ENCODE measurements around the gene NISCH.
"Not testable (repeated sequence)": the region's sequence is repeated elsewhere in the genome, so short reads cannot be mapped to it uniquely, and the experiment has no call there.

NISCH gene

GRCh38 chr3:52524752-52525679, 69.6 kb downstream of the NISCH start:
- DNase-seq = no peak

DNA sequence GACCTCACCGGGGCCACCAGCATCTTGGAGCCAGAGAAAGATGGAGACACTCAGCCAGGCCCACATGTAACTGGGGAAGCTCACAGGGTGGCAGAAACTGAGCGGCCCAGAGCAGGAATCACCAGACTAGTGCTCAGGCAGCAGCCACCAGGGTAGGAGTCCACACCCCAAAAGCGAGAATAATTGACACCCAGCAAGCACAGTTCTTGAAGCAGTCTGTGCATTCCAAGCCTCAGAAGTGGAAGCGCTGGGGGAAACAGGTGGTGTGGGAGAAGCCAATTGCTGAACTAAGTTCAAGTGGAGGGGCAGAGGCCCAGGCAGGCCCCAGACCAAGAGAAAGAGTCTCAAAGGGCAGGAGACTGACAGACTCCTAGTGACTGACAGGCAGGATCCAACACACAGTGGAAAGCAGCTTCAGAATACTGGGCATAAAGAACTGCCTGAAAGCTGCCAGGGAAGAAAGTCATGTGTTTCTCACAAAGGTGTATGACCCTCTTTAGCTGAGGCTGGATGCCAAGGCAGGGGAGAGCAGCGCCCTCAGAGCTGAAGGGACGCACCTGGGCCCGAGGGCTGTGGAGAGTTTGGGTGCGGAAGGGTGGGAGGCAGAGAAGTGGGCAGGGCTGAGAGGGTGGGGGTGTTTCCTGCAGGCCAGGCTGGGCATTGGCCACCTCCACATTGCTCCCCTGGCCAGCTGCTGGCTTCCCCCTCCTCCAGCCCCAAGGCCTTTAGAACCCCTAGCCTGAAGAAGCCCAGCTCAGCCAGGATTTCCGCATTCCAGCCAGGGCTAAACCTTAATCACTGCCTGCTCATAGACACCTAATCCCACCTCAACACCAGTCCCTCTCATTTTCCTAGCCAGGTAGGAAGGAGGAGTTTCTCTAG, 70.5 kb downstream of the NISCH start:
- DNase-seq = no peak

DNA sequence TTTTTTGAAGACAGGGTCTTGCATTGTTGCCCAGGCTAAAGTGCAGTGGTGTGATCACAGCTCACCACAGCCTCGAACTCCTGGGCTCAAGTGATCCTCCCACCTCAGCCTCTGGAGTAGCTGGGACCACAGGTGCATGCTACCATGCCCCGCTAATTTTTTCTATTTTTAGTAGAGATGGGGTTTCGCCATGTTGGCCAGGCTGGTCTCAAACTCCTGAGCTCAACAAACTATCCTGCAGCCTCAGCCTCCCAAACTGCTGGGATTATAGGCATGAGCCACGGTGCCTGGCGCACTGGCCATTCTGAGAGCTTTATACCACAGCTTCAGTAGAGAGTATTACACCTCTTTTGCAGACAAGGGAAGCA, 71.3 kb downstream of the NISCH start:
- not testable (repeated sequence) for DNase-seq

DNA sequence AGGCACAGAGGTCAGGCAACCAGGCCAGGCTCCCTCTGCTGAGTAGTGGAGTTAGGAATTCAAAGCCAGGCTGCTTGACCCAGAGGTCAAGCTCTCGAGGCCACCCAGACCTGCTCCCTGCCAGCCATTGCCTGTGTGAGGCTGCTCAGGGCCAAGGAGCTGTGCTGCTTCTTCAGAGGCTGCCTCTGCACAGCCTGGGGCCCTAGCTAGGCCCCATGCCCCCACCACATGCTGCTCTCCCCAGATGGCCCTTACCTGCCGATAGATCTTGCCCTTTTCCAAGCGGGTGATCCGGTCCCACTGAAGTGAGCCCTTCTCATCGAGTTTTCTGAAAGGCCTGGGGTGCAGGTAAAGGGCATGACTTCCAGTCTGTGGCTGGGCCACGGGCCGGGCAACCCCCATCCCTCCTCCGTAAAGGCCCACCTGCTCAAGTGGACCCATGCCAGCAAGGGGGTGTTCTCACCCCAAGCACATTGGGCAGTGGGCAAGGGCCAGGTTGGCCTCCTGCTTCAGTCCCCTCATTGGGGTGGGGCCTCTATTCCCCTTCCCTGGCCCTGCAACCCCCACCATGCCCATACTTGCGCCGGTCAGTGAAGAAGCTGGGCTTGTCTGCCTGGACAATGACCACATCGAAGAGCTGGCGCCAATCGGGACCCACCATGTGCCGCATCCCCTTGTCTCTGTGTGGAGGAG, 71.8 kb downstream of the NISCH start:
- DNase-seq = no peak

- no peak for DNase-seq
Observed at GRCh38 chr3:52527732-52528585, 72.6 kb downstream of the NISCH start.

DNA sequence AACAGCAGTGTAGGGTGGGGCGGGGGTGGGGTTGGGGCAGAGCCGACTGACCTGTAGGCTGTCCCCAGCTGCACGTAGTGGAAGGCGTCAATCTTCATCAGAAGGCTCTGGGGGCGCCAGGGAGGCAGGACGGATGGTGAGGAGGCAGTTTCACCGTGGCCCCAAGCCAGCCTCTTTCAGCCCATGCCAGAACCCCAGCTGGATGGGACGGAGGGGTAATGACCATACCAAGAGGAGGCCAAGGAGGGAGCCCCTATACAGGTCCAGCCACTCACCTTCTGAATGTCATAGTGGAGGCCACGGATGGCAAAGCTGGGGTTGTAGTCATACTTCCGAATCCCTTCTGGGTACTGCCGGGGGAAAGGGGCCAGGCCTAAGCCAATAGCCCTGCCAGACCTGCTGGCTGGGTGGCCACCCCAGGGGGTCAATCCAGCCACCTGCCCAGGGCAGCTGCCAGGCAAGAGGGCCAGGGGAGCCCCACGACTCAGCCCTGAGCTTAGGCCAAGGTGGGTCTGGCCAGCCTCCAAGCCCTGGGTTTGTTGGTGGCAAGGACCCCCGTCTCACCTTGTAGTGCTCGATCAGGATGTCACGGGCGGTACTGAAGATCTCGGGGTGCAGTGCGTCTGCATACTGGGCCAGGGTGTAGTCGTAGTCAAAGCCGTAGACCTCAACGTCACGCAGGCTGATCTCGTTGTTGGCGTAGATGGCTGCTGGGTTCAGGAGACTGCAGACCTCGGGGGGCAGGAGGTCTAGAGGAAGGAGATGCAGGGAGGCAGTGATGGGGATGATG, 73.4 kb downstream of the NISCH start:
- DNase-seq = no peak

DNA sequence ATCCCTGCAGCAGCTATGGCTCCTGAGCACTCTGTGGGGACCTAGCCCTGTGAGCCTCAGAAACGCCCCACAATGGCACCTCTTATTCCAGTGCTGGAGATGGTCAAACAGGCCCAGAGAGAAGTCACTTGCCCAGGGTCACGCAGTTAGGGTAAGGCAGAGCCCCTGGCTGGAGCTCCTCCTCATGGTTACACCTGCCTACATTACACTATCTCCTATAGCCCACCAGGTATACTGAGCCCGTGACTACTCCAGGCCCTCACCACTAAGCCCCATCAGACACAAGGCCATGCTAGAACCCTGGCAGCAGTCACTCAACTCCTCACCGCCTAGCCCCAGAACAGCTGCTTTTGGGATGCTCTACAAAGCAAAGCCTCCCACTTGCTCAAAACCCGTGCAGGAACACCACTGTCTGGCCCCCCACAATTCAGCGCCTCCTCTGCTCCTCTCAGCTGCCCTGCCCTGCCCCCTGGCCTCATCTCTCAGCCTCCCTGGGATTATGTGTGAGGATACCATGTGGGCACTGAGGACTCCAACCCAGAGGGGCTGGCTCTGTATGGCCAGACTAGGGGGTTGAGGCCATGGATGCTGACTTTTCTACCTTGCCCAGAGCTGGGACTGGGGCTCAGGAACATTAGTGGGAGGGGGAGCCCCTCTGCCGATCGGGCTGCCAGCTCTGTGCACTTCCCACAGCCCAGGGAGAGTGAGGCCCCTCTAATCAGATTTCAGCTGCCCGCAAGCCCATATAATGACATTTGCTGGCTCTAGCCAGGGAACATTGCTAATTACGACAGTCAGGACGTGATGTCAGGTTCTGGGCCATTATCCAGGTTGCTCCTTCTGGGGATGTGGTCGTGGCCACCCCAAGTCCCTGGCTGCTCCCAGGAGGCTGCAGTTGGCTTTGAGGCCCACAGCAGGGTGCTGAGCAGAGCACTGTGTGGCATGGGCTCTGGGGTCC, 74.3 kb downstream of the NISCH start:
- DNase-seq = no peak

DNA sequence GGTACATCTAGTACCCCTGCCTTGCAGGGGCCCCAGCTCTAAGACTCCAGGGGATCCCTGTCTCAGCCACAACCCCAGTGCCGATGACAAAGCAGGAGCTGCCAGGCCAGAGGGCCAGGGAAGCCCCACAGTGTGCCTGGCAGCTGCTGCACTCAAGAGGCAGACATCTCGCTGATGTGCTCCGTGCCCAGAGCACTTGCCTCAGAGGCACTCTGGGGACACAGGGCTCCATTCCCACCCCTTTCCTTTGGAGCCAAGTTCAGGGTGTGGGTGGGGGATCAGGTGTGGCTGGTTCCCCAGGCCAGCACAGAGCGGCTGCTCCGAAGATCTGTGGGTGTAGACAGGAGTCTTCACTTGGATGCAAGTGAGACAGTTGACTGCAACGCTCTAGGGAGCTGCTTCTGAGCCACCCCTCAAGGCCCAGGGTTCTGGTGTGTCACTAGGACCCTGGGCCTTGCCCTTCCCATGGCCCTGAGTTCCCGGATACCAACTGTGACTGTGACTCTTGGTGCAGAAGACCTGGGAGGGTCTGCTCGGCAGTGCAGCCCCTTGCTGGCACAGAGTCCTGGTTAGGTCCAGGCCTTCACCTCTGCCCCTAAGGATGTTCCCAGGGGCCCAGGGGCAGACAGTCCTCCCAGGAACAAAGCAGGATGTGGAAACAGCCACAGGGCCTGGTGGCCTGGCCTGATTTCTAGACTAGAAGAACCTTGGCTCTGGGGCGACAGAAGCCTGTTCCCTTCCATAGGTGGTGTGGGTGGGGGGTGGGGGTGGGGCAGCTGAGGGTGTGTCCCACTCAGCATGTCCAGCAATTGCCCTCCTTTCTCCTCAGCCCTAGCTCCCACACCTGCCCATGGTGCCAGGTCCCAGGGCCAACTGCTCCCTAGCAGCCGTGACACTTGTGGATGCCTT, 75.8 kb downstream of the NISCH start:
- DNase-seq = no peak

- DNase-seq = no peak
Observed at GRCh38 chr3:52531860-52532516, 76.6 kb downstream of the NISCH start.

- DNase-seq = peak in 1 of 56 donors; percentile 20
Observed at GRCh38 chr3:52532517-52532837, 77.1 kb downstream of the NISCH start.

DNA sequence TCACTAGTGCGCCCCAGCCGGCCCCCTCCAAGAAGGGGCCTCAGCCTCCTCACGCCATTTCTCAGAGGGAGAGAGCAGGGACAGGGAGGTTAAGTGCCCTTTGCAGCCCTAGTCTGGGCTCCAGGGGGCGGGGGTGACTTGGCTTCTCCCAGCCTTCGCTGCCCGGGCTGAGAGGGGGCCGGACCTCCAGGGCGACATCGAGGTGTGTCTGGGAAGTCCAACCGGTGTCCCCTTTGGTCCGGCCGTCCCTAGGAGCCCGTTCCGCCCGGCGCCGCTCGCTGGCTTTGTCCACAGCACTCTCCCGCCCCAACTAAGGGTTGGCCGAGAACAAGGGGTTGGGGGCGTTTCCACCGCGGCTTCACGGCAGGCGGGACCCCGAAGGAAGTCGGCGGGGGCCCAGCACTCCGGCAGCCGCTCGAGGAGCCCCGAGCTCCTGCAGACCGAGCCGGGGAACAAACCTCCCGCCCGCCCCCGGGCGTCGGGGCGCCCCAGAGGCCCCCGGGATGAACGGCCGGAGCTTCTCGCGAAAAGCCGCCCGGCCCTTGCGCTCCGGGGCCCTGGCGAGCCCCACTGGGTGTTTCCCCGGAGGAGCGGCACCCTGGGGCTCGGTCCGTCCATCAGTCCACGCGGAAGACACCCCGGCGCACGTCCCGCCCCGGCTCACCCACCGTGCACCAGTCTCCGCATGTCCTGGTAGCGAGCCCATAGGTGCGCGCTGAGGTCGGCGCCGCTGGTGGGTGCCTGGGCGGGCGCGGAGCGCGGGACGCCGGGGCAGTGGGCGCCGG, 77.6 kb downstream of the NISCH start:
- DNase-seq = no peak

DNA sequence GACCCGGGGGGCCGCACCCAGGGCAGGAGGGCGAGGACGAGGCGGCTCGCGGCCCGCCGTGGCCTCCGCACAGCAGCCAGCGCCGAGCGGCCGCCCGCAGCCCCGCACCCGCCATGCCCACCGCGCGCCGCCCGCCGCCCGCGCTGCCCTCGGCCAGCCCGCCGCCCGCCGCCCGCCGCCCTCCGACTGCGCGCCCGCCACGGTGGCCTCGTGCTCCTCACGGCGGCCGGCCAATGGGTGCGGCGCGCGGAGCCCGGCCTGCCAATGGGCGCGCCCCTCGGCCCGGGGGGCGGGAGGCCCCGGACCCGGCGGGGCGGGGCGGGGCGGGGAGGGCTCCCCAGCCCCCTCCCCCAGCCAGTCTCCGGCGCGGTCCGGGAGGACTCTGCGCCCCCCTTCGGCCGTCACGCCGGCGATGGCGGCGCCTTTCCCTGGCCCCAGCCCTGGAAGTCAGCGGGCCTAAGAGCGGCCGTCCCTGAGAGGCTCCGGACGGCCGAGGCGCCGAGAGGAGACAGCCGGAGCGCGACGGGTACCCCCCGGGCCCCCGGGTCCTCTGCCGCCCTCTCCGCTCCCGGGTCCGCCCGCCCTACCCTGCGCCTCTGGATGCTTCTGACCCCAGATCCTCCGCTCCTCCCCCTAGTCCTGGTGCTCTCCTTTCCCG, 78.3 kb downstream of the NISCH start, which contains the start of gene NT5DC2:
Gene NT5DC2 (minus strand): TSS at position 235 of the 658 bp plus-strand sequence. CDS start 120 bp downstream, at position 115.
- peak in 32 of 56 donors; percentile 14 to 74 (median 35) for DNase-seq

- DNase-seq = no peak
Observed at GRCh38 chr3:52534281-52535183, 79.1 kb downstream of the NISCH start.

GRCh38 chr3:52535411-52536111, 80.2 kb downstream of the NISCH start:
- no peak for DNase-seq

Data from amygdala (tissue), 56 donors.